ENCODE data around the gene CARD11. TPM values are rescaled to one million over a fixed set of nuclear protein-coding genes. Genes with fewer than 3 reads are reported as not detected.

CARD11 gene
- total RNA-seq, 1 donor from 2014 or later: 9.3 TPM

DNA sequence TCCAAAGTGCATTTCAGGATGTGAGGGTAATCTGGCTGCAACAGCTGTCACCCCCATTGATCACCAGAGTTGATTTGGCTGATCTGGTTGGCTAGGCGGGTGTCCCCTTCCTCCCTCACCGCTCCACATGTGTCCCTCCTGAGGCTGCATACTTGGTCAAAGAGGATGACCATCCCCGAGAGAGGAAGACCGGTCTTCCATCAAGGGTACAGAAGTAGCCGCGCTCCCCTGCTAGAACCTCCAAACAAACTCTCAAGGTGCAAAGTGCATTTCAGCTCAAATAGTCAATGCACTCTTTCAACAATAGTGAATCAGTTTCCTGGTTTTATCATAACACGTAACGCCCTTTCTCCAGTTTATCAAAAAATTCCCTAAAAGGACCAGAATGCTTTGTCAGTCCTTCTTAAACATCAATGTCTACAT is 44.6 kb downstream of the CARD11 start:
- Mint-ChIP-seq H3K36me3 (no peaks in the 10 kb centered on the region), H3K9me3 (peaks cover 4% of the 10 kb centered on the region), H3K4me3 (no peak overlapping the region), H3K27me3 (ENCODE audit: low read depth) (no peaks in the 10 kb centered on the region), H3K4me1 (no peaks in the 10 kb centered on the region), H3K27ac (no peak overlapping the region)
- no peak for DNase-seq (ENCODE audit: low spot score in 2 of 2, unreplicated experiment in 2 of 2)
- TF ChIP-seq CTCF (IDR thresholded peaks at IDR 0.05; ENCODE audit: unreplicated experiment): no peak

DNA sequence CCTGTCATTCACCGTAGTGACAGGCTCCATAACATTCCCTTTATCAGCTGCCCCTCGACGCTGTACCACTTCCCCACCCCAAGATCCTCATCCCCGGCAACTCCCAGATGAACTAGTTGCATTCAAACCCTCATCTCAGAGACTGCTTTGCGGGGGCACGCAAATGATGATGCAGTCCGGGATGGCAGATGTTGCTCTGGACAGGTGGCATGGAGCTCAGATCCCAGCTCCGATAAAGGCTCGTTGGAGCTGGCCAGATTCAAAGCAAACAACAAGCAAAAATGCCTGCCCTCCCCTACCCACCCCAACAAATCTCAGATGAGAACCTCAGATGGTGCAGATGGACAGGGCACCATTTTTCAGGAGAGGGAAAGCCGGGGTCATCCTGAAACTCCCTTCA is 46.7 kb downstream of the CARD11 start:
- Mint-ChIP-seq H3K27ac (no peak overlapping the region), H3K27me3 (ENCODE audit: low read depth) (no peaks in the 10 kb centered on the region), H3K9me3 (peaks cover 4% of the 10 kb centered on the region), H3K36me3 (peaks cover 3% of the 10 kb centered on the region), H3K4me1 (no peaks in the 10 kb centered on the region), H3K4me3 (no peak overlapping the region)
- no peak for DNase-seq (ENCODE audit: low spot score in 2 of 2, unreplicated experiment in 2 of 2)
- TF ChIP-seq CTCF (IDR thresholded peaks at IDR 0.05; ENCODE audit: unreplicated experiment): no peak

GRCh38 chr7:2996141-2996540 is 47.5 kb downstream of the CARD11 start:
- no peaks in the 10 kb centered on the region for H3K27me3 Mint-ChIP-seq (ENCODE audit: low read depth)
- no peak overlapping the region for H3K4me3 Mint-ChIP-seq
- no peaks in the 10 kb centered on the region for H3K4me1 Mint-ChIP-seq
- no peak overlapping the region for H3K27ac Mint-ChIP-seq
- no peak for DNase-seq (ENCODE audit: low spot score in 2 of 2, unreplicated experiment in 2 of 2)
- peaks cover 6% of the 10 kb centered on the region for H3K36me3 Mint-ChIP-seq
- TF ChIP-seq CTCF (IDR thresholded peaks at IDR 0.05; ENCODE audit: unreplicated experiment): no peak
- H3K9me3 Mint-ChIP-seq: peaks cover 12% of the 10 kb centered on the region

GRCh38 chr7:2993868-2994267 is 49.8 kb downstream of the CARD11 start:
- H3K4me3 Mint-ChIP-seq: no peak overlapping the region
- no peak for TF ChIP-seq CTCF (IDR thresholded peaks at IDR 0.05; ENCODE audit: unreplicated experiment)
- H3K9me3 Mint-ChIP-seq: peaks cover 24% of the 10 kb centered on the region
- H3K4me1 Mint-ChIP-seq: no peaks in the 10 kb centered on the region
- no peaks in the 10 kb centered on the region for H3K27me3 Mint-ChIP-seq (ENCODE audit: low read depth)
- H3K36me3 Mint-ChIP-seq: peaks cover 12% of the 10 kb centered on the region
- DNase-seq (ENCODE audit: low spot score in 2 of 2, unreplicated experiment in 2 of 2): no peak
- no peak overlapping the region for H3K27ac Mint-ChIP-seq

DNA sequence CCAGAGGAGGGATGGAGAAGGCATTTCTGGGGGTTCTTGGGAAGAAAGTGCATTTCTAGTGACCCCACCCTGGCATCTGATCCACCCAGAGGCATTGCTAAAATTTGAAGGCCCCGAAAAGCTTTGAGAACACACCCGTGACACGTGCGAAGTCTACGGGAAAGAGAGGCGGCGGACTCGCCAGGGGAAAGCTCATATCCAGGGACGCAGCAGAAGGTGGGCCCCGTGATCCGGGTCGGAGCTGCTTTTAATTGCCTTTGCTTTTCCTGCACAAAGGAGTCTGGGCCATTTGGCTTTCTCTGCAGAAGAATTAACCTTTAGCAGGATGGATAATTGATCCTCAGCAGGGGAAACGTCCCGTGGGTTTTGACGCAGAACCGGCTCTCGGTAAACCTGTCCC is 50.3 kb downstream of the CARD11 start:
- Mint-ChIP-seq H3K27ac (no peak overlapping the region), H3K4me3 (no peak overlapping the region), H3K36me3 (peaks cover 15% of the 10 kb centered on the region), H3K27me3 (ENCODE audit: low read depth) (no peaks in the 10 kb centered on the region), H3K4me1 (no peaks in the 10 kb centered on the region), H3K9me3 (peaks cover 27% of the 10 kb centered on the region)
- TF ChIP-seq CTCF (IDR thresholded peaks at IDR 0.05; ENCODE audit: unreplicated experiment): no peak
- no peak for DNase-seq (ENCODE audit: low spot score in 2 of 2, unreplicated experiment in 2 of 2)

GRCh38 chr7:2990949-2991470 is 52.7 kb downstream of the CARD11 start:
- H3K27ac Mint-ChIP-seq: no peak overlapping the region
- peaks cover 38% of the 10 kb centered on the region for H3K9me3 Mint-ChIP-seq
- no peaks in the 10 kb centered on the region for H3K27me3 Mint-ChIP-seq (ENCODE audit: low read depth)

More at GRCh38 chr7:2990949-2991470, 52.7 kb downstream of the CARD11 start:
- H3K4me1 Mint-ChIP-seq: no peaks in the 10 kb centered on the region
- TF ChIP-seq CTCF (IDR thresholded peaks at IDR 0.05; ENCODE audit: unreplicated experiment): no peak
- no peak overlapping the region for H3K4me3 Mint-ChIP-seq
- no peak for DNase-seq (ENCODE audit: low spot score in 2 of 2, unreplicated experiment in 2 of 2)
- peaks cover 19% of the 10 kb centered on the region for H3K36me3 Mint-ChIP-seq
